Fibroblast of skin of back (primary cell): ENCODE measurements around the gene ATP7B.
A peak's percentile ranks its signal among the peaks of the same experiment; 100 is the strongest.

Source experiments
- DNase-seq: peaks from one replicate; pipeline ENCODE4 v3.0.0-alpha.2; 2013

The ATP7B gene

GRCh38 chr13:51943721-51944120 lies 67.5 kb downstream of the ATP7B start:
- no peak for DNase-seq

GRCh38 chr13:51942189-51942588 lies 69.1 kb downstream of the ATP7B start:
- no peak for DNase-seq

GRCh38 chr13:51938454-51938853 lies 72.8 kb downstream of the ATP7B start:
- no peak for DNase-seq

GRCh38 chr13:51937320-51938290 lies 73.6 kb downstream of the ATP7B start:
- no peak for DNase-seq

- peak; percentile 6 for DNase-seq
Measured at GRCh38 chr13:51935326-51936171, 75.7 kb downstream of the ATP7B start.

GRCh38 chr13:51934461-51935087 lies 76.7 kb downstream of the ATP7B start:
- no peak for DNase-seq

GRCh38 chr13:51933466-51934058 lies 77.7 kb downstream of the ATP7B start:
- no peak for DNase-seq

- DNase-seq: no peak
Measured at GRCh38 chr13:51932231-51932630, 79.0 kb downstream of the ATP7B start.

GRCh38 chr13:51931606-51932005 lies 79.6 kb downstream of the ATP7B start:
- no peak for DNase-seq

GRCh38 chr13:51929699-51930098 lies 81.6 kb downstream of the ATP7B start:
- no peak for DNase-seq

GRCh38 chr13:51928231-51928630 lies 83.0 kb downstream of the ATP7B start:
- no peak for DNase-seq

- DNase-seq: no peak
Measured at GRCh38 chr13:51927129-51927528, 84.1 kb downstream of the ATP7B start.

- DNase-seq: no peak
Measured at GRCh38 chr13:51926528-51926885, 84.7 kb downstream of the ATP7B start.

- no peak for DNase-seq
Measured at GRCh38 chr13:51925865-51926527, 85.3 kb downstream of the ATP7B start.

GRCh38 chr13:51924756-51925544 lies 86.3 kb downstream of the ATP7B start:
- DNase-seq: no peak

- no peak for DNase-seq
Measured at GRCh38 chr13:51923983-51924539, 87.2 kb downstream of the ATP7B start.

- DNase-seq: no peak
Measured at GRCh38 chr13:51922771-51923480, 88.3 kb downstream of the ATP7B start.

GRCh38 chr13:51921790-51922740 lies 89.2 kb downstream of the ATP7B start:
- no peak for DNase-seq

GRCh38 chr13:51920786-51921185 lies 90.5 kb downstream of the ATP7B start:
- no peak for DNase-seq
